HepG2 (cell line): ENCODE data around the gene DDAH2. TPM values are rescaled to one million over a fixed set of nuclear protein-coding genes. Genes with fewer than 3 reads are reported as not detected.

Experiments
- AGO1 ChIP-seq: fragments of 200-400 bp; formaldehyde crosslinking; IDR thresholded peaks from 2 replicates; pipeline ENCODE4 v1.6.1; 2017; ENCODE audit warnings: mild to moderate bottlenecking, low read depth, low read length, moderate library complexity; ENCODE audit not compliant: poor library complexity, severe bottlenecking
- ARNT ChIP-seq: fragments of 450-650 bp; IDR thresholded peaks from 2 replicates; pipeline ENCODE4 v1.6.1; 2017
- NONO ChIP-seq, 2 experiments: fragments of 450-650 bp in 1 of 2; sonication (generic) in 1 of 2; formaldehyde crosslinking in 1 of 2; IDR thresholded peaks in 1 of 2; conservative IDR thresholded peaks in 1 of 2; 2 replicates each; pipeline versions ENCODE4 v1.6.1 to v1.8.0; 2017 to 2022; ENCODE audit warnings: mild to moderate bottlenecking in 1 of 2, missing genetic modification reagents in 1 of 2, moderate library complexity in 1 of 2
- PRPF4 ChIP-seq: fragments of 200-400 bp; formaldehyde crosslinking; IDR thresholded peaks from 2 replicates; pipeline ENCODE4 v1.6.1; 2016; ENCODE audit warnings: low read length, low read depth; ENCODE audit not compliant: poor library complexity, severe bottlenecking
- SMYD3 ChIP-seq: sonication (generic); formaldehyde crosslinking; IDR thresholded peaks from 2 replicates; pipeline ENCODE4 v1.8.1; 2023; ENCODE audit warnings: mild to moderate bottlenecking, missing genetic modification reagents
- SPEN ChIP-seq: sonication (generic); formaldehyde crosslinking; IDR thresholded peaks from 2 replicates; pipeline ENCODE4 v1.5.1; 2020; ENCODE audit warnings: low read depth, mild to moderate bottlenecking, missing genetic modification reagents
- TOPORS ChIP-seq: sonication (generic); formaldehyde crosslinking; IDR thresholded peaks from 2 replicates; pipeline ENCODE4 v1.8.0; 2023; ENCODE audit warnings: mild to moderate bottlenecking, missing genetic modification reagents
- ZNF883 ChIP-seq: sonication (generic); formaldehyde crosslinking; IDR thresholded peaks from 2 replicates; pipeline ENCODE4 v1.5.1; 2020; ENCODE audit warnings: mild to moderate bottlenecking, missing genetic modification reagents; ENCODE audit errors: not compliant biosample characterization
- polyA plus RNA-seq, 8 experiments: library from polyadenylated mRNA; depleted of rRNA in 3 of 8; stranded (reverse) in 7 of 8; unstranded in 1 of 8; fragments of >200 nt; fragmentation: Illumina TruSeq in 4 of 8; extraction: Trizol in 4 of 8; gene quantifications; 2 replicates each; pipeline versions ENCODE4 v1.2.1 to v1.2.3, GENCODE V29; 2011 to 2016; ENCODE audit warnings: low read depth in 4 of 8, missing spikeins in 1 of 8, mixed read lengths in 1 of 8; ENCODE audit not compliant: insufficient read depth in 1 of 8
- total RNA-seq, 5 experiments: library from RNA; depleted of rRNA; stranded (reverse); fragments of >200 nt; fragmentation: Illumina TruSeq; extraction: Trizol; gene quantifications; 2 replicates each; pipeline ENCODE4 v1.2.3, GENCODE V29; 2016; ENCODE audit warnings: low read depth in 1 of 5
- TF ChIP-seq, protein P1 (sequence below): sonication (generic); formaldehyde crosslinking; IDR thresholded peaks from 2 replicates; pipeline ENCODE4 v1.8.0; 2022; ENCODE audit warnings: mild to moderate bottlenecking, missing genetic modification reagents, moderate library complexity
- TF ChIP-seq, protein P2 (sequence below): sonication (generic); formaldehyde crosslinking; IDR thresholded peaks from 2 replicates; pipeline ENCODE4 v1.8.1; 2022; ENCODE audit warnings: low read depth, mild to moderate bottlenecking, missing genetic modification reagents
- TF ChIP-seq, protein P3 (sequence below): sonication (generic); formaldehyde crosslinking; conservative IDR thresholded peaks from 2 replicates; pipeline ENCODE4 v1.8.1; 2023; ENCODE audit warnings: missing genetic modification reagents
- TF ChIP-seq, protein P4 (sequence below): sonication (generic); formaldehyde crosslinking; IDR thresholded peaks from 2 replicates; pipeline ENCODE4 v1.5.0; 2020; ENCODE audit warnings: mild to moderate bottlenecking, low read depth, missing genetic modification reagents, borderline replicate concordance
- TF ChIP-seq, protein P5 (sequence below): sonication (generic); formaldehyde crosslinking; IDR thresholded peaks from 2 replicates; pipeline ENCODE4 v1.4.0; 2020; ENCODE audit warnings: missing genetic modification reagents

The DDAH2 gene
- total and polyA plus RNA-seq, 2 of the 13 experiments (the other 11 are each of a cell fraction or from before 2014, with no cell fraction given) = 16.4 to 21.1 TPM

DNA sequence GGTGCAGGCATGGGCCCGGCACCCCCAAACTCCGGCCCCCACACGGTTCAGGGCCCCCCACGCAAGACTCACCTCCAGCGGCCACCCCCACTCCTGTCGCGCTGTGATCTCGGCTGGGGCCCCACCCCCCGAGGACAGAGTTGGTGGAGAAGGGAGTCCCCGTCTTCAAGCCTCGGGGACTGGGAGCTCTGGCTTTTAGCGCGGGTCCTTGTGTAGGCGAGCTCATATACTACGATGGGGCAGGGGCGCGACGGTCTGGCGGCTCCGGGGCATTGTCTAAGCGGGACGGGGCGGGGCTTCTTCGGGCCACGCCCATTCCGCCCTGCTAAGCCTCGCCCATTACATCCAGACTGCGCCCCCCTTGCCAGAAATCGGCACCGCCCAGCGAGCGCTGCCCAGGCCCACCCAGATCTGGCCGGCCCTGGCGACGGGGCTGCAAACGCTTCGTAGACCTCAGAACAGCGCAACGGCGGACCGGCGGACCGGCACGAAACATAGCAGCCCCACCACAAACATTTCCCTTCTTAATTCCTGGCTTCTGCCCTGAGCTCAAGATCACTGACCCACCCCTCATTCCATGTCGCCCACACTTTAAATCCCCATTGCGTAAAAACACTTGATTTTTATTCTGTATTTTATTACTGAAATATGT is 1.0 kb upstream of the DDAH2 start (continued):
- TF ChIP-seq, protein P1, sequence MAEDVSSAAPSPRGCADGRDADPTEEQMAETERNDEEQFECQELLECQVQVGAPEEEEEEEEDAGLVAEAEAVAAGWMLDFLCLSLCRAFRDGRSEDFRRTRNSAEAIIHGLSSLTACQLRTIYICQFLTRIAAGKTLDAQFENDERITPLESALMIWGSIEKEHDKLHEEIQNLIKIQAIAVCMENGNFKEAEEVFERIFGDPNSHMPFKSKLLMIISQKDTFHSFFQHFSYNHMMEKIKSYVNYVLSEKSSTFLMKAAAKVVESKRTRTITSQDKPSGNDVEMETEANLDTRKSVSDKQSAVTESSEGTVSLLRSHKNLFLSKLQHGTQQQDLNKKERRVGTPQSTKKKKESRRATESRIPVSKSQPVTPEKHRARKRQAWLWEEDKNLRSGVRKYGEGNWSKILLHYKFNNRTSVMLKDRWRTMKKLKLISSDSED (CRISPR knock-in tag) = no peak
- TF ChIP-seq TOPORS (peak; percentile 92), ARNT (no peak), PRPF4 (peak; percentile 50), NONO (IDR thresholded peaks at IDR 0.05) (no peak), NONO (CRISPR knock-in tag; conservative IDR thresholded peaks at IDR 0.05) (peak; percentile 75; the same call in 1 of the 2 replicates), AGO1 (peak; percentile 100), SPEN (CRISPR knock-in tag) (no peak), ZNF883 (CRISPR knock-in tag) (peak; percentile 81), SMYD3 (CRISPR knock-in tag) (no peak)
- TF ChIP-seq, protein P2, sequence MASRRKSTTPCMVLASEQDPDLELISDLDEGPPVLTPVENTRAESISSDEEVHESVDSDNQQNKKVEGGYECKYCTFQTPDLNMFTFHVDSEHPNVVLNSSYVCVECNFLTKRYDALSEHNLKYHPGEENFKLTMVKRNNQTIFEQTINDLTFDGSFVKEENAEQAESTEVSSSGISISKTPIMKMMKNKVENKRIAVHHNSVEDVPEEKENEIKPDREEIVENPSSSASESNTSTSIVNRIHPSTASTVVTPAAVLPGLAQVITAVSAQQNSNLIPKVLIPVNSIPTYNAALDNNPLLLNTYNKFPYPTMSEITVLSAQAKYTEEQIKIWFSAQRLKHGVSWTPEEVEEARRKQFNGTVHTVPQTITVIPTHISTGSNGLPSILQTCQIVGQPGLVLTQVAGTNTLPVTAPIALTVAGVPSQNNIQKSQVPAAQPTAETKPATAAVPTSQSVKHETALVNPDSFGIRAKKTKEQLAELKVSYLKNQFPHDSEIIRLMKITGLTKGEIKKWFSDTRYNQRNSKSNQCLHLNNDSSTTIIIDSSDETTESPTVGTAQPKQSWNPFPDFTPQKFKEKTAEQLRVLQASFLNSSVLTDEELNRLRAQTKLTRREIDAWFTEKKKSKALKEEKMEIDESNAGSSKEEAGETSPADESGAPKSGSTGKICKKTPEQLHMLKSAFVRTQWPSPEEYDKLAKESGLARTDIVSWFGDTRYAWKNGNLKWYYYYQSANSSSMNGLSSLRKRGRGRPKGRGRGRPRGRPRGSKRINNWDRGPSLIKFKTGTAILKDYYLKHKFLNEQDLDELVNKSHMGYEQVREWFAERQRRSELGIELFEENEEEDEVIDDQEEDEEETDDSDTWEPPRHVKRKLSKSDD = peak; percentile 64; the same call in 1 of the 2 replicates
- TF ChIP-seq, protein P3, sequence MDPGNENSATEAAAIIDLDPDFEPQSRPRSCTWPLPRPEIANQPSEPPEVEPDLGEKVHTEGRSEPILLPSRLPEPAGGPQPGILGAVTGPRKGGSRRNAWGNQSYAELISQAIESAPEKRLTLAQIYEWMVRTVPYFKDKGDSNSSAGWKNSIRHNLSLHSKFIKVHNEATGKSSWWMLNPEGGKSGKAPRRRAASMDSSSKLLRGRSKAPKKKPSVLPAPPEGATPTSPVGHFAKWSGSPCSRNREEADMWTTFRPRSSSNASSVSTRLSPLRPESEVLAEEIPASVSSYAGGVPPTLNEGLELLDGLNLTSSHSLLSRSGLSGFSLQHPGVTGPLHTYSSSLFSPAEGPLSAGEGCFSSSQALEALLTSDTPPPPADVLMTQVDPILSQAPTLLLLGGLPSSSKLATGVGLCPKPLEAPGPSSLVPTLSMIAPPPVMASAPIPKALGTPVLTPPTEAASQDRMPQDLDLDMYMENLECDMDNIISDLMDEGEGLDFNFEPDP (CRISPR knock-in tag) = no peak
- TF ChIP-seq, protein P4, sequence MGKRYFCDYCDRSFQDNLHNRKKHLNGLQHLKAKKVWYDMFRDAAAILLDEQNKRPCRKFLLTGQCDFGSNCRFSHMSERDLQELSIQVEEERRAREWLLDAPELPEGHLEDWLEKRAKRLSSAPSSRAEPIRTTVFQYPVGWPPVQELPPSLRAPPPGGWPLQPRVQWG (CRISPR knock-in tag) = no peak
- TF ChIP-seq, protein P5, sequence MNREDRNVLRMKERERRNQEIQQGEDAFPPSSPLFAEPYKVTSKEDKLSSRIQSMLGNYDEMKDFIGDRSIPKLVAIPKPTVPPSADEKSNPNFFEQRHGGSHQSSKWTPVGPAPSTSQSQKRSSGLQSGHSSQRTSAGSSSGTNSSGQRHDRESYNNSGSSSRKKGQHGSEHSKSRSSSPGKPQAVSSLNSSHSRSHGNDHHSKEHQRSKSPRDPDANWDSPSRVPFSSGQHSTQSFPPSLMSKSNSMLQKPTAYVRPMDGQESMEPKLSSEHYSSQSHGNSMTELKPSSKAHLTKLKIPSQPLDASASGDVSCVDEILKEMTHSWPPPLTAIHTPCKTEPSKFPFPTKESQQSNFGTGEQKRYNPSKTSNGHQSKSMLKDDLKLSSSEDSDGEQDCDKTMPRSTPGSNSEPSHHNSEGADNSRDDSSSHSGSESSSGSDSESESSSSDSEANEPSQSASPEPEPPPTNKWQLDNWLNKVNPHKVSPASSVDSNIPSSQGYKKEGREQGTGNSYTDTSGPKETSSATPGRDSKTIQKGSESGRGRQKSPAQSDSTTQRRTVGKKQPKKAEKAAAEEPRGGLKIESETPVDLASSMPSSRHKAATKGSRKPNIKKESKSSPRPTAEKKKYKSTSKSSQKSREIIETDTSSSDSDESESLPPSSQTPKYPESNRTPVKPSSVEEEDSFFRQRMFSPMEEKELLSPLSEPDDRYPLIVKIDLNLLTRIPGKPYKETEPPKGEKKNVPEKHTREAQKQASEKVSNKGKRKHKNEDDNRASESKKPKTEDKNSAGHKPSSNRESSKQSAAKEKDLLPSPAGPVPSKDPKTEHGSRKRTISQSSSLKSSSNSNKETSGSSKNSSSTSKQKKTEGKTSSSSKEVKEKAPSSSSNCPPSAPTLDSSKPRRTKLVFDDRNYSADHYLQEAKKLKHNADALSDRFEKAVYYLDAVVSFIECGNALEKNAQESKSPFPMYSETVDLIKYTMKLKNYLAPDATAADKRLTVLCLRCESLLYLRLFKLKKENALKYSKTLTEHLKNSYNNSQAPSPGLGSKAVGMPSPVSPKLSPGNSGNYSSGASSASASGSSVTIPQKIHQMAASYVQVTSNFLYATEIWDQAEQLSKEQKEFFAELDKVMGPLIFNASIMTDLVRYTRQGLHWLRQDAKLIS (CRISPR knock-in tag) = no peak; the same call in 1 of the 2 replicates
